HuH-7 (cell line): ENCODE measurements around the gene TMEM200C.
"Not testable (repeated sequence)": the region's sequence is repeated elsewhere in the genome, so short reads cannot be mapped to it uniquely, and the experiment has no call there.

ENCODE experiments used
- DNase-seq: peaks from one replicate; pipeline ENCODE4 v3.0.0; 2011; ENCODE audit warnings: low spot score

Gene TMEM200C

DNA sequence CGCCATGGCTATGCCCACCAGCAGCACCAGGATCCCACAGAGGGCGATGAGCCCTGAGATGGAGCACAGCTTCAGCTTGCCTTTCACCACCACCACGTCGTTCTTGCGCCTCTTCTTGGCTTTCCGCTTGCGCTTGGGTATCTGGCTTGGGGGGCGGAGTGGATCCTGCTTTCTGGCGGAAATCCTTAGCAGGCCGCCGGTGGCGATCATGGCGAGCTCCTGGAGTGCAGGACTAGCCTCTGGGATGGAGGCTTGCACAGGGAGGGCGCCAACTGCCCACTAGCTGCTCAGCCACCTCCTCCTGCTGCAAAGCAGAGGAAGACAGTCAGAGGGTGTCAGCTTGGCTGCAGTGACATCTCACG is 3.5 kb downstream of the TMEM200C start:
- DNase-seq, result no peak

DNA sequence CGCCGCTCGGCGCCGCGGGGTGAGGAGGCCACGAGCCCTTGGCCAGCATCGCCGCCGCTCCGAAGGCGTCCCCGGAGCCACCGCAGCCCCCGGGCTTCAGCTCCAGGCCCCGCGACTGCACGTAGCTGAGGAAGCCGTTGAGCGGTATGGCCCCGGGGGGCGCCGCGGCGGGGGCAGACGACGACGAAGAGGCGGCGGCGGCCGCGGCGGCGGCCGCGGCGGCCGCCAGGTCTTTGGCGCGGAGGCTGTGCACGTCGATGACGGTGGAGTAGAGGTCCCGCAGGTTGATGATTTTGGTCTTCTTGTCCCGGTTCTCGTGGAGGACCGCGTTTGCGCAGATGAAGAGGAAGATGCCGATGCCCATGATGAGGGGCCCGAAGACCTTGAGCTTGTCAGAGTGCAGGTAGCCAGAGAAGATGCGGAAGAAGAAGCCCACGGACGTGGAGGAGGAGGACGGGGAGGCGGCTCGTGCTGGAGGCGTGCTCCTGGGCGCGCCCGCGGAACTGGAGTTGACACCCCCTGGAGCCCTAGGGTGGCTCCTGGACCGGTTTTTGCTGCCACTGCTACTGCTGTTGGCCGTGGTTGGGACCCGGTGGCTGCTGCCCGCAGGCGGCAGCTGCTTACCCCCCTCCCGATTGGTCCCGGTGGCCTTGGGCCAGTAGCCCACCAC is 4.0 kb downstream of the TMEM200C start:
- no peak for DNase-seq

- DNase-seq, result no peak
Observed at GRCh38 chr18:5890331-5891183, 4.8 kb downstream of the TMEM200C start.

GRCh38 chr18:5885361-5885760 is 10.0 kb downstream of the TMEM200C start:
- no peak for DNase-seq

GRCh38 chr18:5884375-5884774 is 10.9 kb downstream of the TMEM200C start:
- DNase-seq, result no peak

- DNase-seq, result no peak
Observed at GRCh38 chr18:5879479-5879882, 15.8 kb downstream of the TMEM200C start.

- no peak for DNase-seq
Observed at GRCh38 chr18:5876891-5877290, 18.4 kb downstream of the TMEM200C start.

- DNase-seq, result no peak
Observed at GRCh38 chr18:5874336-5874735, 21.0 kb downstream of the TMEM200C start.

DNA sequence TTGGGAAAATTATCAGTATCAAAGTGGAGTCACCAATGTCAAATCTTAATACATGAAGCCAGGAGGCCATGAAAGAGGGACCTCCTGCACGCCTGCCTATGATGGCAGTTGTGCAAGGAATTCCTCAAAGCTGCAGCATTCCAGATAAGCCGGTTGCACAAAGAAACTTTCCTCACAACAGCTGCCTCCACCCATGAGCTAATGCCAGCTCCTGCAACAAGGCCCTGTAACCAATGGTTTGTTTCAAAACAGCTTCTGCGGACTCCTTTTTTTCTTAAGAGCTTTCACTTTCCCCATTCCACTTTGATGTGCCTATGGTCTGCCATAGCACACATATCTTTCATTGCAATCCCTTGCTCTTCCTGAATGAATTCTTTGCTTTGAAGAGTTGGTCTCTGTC is 22.4 kb downstream of the TMEM200C start:
- DNase-seq, result no peak

GRCh38 chr18:5871426-5871825 is 23.9 kb downstream of the TMEM200C start:
- DNase-seq, result no peak

DNA sequence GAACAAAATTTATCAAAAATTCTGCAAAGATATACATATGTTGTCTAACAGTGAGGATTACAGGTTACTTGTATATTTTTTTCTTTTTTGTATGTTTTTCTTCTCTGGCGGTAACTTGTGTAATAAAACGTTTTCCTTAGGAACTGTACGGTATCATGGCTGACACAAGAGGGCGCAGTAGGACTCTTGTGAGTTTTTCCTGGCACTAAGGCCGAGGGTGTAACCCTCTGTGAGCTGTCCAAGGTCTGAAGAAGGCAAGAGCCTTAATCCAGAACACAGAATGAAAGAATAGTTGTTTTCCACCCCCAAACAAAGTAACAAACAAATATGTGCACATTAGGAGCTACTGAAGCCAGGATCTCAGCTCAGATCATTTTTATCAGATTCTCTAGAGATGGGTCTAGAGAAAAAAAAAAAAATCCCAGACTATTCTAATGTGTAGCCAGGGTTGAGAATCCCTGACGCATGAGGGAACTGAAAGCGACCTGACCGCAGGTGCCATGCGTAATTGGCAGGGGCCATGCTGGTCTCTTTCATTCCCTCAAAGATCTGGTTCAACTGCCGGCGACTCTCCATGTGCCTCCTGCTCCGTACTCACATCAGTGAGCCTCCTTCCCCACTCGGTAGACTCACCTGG is 27.0 kb downstream of the TMEM200C start:
- DNase-seq, result peak; percentile 39

DNA sequence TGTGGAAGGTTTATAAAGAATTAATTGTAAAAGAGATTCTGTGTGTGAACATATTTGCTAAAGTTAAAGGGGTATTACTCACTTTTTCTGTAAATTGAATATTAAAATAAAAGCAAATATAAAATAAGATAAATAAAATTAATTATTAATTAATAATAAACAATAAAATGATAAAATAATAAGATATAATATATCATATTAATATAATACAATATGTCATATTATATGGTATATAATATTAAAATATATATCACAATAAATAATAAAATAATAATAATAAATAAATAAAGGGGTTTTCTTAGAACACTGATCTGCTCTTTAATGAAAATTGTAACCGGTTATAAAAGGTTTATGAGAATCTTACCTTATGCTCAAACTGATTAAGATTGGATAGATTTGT is 29.8 kb downstream of the TMEM200C start:
- no peak for DNase-seq

GRCh38 chr18:5862127-5862526 is 33.2 kb downstream of the TMEM200C start:
- not testable (repeated sequence) for DNase-seq

GRCh38 chr18:5857180-5857579 is 38.1 kb downstream of the TMEM200C start:
- DNase-seq, result no peak

- no peak for DNase-seq
Observed at GRCh38 chr18:5853253-5853652, 42.1 kb downstream of the TMEM200C start.

DNA sequence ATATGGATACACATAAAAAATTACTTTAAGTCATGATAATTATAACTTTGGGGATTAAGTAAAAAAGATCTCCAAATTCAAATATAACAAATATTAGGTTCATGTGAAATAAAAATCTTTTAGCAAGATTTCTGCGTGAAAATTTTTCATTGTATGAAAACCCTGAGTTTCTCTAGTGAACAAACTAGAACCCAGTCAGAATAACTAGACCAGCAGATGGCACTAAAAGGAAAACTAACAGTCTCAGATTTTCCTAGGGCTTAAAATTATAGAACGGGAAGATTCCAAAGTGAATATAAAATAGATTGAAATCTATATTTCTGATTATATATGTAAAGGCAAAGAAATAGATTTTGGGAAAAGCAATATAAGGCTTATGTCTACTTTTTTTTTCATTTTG is 43.3 kb downstream of the TMEM200C start:
- no peak for DNase-seq

- DNase-seq, result no peak
Observed at GRCh38 chr18:5842653-5843052, 52.7 kb downstream of the TMEM200C start.

- no peak for DNase-seq
Observed at GRCh38 chr18:5841518-5841917, 53.8 kb downstream of the TMEM200C start.

DNA sequence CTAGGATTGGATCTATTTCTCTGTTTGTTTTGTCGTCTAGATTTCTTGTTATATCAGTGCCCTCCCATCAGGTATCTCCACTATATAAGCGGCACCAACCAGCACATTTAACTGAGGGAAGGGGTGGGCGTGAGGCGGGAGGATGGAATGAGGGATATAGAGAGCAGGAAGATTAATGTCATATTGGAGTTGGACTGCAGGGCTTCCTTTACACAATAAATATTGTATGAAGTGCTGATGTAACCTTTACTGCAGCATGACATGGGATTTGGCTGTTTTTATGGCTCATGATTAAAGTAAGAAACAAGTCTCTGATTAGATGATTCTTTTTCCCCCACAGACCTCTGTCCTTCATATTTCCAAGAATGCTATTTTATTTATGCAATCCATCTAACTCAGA is 54.8 kb downstream of the TMEM200C start:
- DNase-seq, result no peak

GRCh38 chr18:5840025-5840424 is 55.3 kb downstream of the TMEM200C start:
- no peak for DNase-seq

- DNase-seq, result no peak
Observed at GRCh38 chr18:5839102-5839501, 56.2 kb downstream of the TMEM200C start.
